Astrocyte (in vitro differentiated cells and primary cell): Measurements from ENCODE around the gene EVA1C. TPM values are rescaled to one million over a fixed set of nuclear protein-coding genes. Genes with fewer than 3 reads are reported as not detected.

Source experiments
- DNase-seq: peaks from one replicate; pipeline ENCODE4 v3.0.0-alpha.2; 2010; ENCODE audit warnings: low read depth
- FAIRE-seq: peaks from 2 replicates; lab custom pipeline; 2011; peaks lifted over from hg19 to GRCh38; lab: Jason Lieb, UNC
- H2AFZ ChIP-seq: 2 replicates; pipeline ENCODE4 v1.6.0; 2012; ENCODE audit warnings: low read depth, low read length, inconsistent platforms
- H3K27ac ChIP-seq: 2 replicates; pipeline ENCODE4 v1.5.1; 2011; ENCODE audit warnings: low read depth, low read length, inconsistent platforms
- H3K27me3 ChIP-seq: 2 replicates; pipeline ENCODE4 v1.6.0; 2011; ENCODE audit warnings: low read length, inconsistent platforms; ENCODE audit not compliant: insufficient read depth
- H3K36me3 ChIP-seq: 2 replicates; pipeline ENCODE4 v1.5.1; 2011; ENCODE audit warnings: low read length, inconsistent platforms; ENCODE audit not compliant: insufficient read depth
- H3K4me1 ChIP-seq: 2 replicates; pipeline ENCODE4 v1.5.1; 2011; ENCODE audit warnings: low read length, inconsistent platforms; ENCODE audit not compliant: insufficient read depth
- H3K4me2 ChIP-seq: 2 replicates; pipeline ENCODE4 v1.6.0; 2012; ENCODE audit warnings: low read length, inconsistent platforms
- H3K4me3 ChIP-seq: 2 replicates; pipeline ENCODE4 v1.5.1; 2011; ENCODE audit warnings: low read depth, mild to moderate bottlenecking, low read length, inconsistent platforms; ENCODE audit not compliant: insufficient read depth
- H3K79me2 ChIP-seq: 2 replicates; pipeline ENCODE4 v1.6.0; 2012; ENCODE audit warnings: mild to moderate bottlenecking, low read length, inconsistent platforms; ENCODE audit not compliant: insufficient read depth
- H3K9ac ChIP-seq: 2 replicates; pipeline ENCODE4 v1.6.0; 2012; ENCODE audit warnings: mild to moderate bottlenecking, low read length, inconsistent platforms
- H3K9me3 ChIP-seq: 2 replicates; pipeline ENCODE4 v1.5.1; 2012; ENCODE audit warnings: low read depth, mild to moderate bottlenecking, low read length, inconsistent platforms; ENCODE audit not compliant: insufficient read depth
- H4K20me1 ChIP-seq: 2 replicates; pipeline ENCODE4 v1.6.0; 2012; ENCODE audit warnings: low read length, inconsistent platforms; ENCODE audit not compliant: insufficient read depth
- H3K27ac Mint-ChIP-seq: one replicate; pipeline ENCODE4 v1.8.0; 2021; ENCODE audit warnings: mild to moderate bottlenecking, mixed read lengths; ENCODE audit not compliant: unreplicated experiment
- H3K27me3 Mint-ChIP-seq: one replicate; pipeline ENCODE4 v1.8.0; 2021; ENCODE audit warnings: low read depth, mixed read lengths; ENCODE audit not compliant: unreplicated experiment
- H3K36me3 Mint-ChIP-seq: one replicate; pipeline ENCODE4 v1.8.0; 2021; ENCODE audit warnings: low read depth, mixed read lengths; ENCODE audit not compliant: unreplicated experiment
- H3K4me1 Mint-ChIP-seq: one replicate; pipeline ENCODE4 v1.8.0; 2021; ENCODE audit warnings: low read depth, mixed read lengths; ENCODE audit not compliant: unreplicated experiment
- H3K4me3 Mint-ChIP-seq: one replicate; pipeline ENCODE4 v1.8.0; 2021; ENCODE audit warnings: mild to moderate bottlenecking, moderate library complexity, mixed read lengths; ENCODE audit not compliant: unreplicated experiment
- H3K9me3 Mint-ChIP-seq: one replicate; pipeline ENCODE4 v1.8.0; 2021; ENCODE audit warnings: mild to moderate bottlenecking, mixed read lengths; ENCODE audit not compliant: unreplicated experiment
- EZH2 ChIP-seq: IDR thresholded peaks from 2 replicates; pipeline ENCODE4 v1.6.1; 2012; ENCODE audit warnings: mild to moderate bottlenecking, low read length, inconsistent platforms; ENCODE audit not compliant: insufficient read depth
- total RNA-seq: library from RNA; stranded (reverse); gene quantifications from 2 replicates; pipeline ENCODE4 v1.2.1, GENCODE V29; 2021
- TF ChIP-seq, protein P1 (sequence below): IDR thresholded peaks from 2 replicates; pipeline ENCODE4 v1.5.1; 2011; ENCODE audit warnings: low read depth, mild to moderate bottlenecking, inconsistent platforms, low read length, moderate library complexity; ENCODE audit not compliant: insufficient read depth

The EVA1C gene
- total RNA-seq, 1 donor from 2014 or later: not detected

- Mint-ChIP-seq H3K4me1 (peaks cover 2% of the 10 kb centered on the region), H3K27ac (no peak overlapping the region), H3K4me3 (no peak overlapping the region), H3K27me3 (peaks cover 3% of the 10 kb centered on the region), H3K9me3 (no peaks in the 10 kb centered on the region), H3K36me3 (no peaks in the 10 kb centered on the region)
- no peaks in the 10 kb centered on the region for H3K27me3 ChIP-seq
- no peaks in the 10 kb centered on the region for H4K20me1 ChIP-seq
- no peaks in the 10 kb centered on the region for H3K9me3 ChIP-seq
- FAIRE-seq: no peak
- no peak overlapping the region for H3K4me2 ChIP-seq
- H3K4me1 ChIP-seq: no peaks in the 10 kb centered on the region
- no peak for TF ChIP-seq EZH2
- TF ChIP-seq, protein P1, sequence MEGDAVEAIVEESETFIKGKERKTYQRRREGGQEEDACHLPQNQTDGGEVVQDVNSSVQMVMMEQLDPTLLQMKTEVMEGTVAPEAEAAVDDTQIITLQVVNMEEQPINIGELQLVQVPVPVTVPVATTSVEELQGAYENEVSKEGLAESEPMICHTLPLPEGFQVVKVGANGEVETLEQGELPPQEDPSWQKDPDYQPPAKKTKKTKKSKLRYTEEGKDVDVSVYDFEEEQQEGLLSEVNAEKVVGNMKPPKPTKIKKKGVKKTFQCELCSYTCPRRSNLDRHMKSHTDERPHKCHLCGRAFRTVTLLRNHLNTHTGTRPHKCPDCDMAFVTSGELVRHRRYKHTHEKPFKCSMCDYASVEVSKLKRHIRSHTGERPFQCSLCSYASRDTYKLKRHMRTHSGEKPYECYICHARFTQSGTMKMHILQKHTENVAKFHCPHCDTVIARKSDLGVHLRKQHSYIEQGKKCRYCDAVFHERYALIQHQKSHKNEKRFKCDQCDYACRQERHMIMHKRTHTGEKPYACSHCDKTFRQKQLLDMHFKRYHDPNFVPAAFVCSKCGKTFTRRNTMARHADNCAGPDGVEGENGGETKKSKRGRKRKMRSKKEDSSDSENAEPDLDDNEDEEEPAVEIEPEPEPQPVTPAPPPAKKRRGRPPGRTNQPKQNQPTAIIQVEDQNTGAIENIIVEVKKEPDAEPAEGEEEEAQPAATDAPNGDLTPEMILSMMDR: no peak
- H3K9ac ChIP-seq: no peak overlapping the region
- no peaks in the 10 kb centered on the region for H3K79me2 ChIP-seq
- no peaks in the 10 kb centered on the region for H3K36me3 ChIP-seq
- DNase-seq: no peak
- no peak overlapping the region for H2AFZ ChIP-seq
- H3K27ac ChIP-seq: no peak overlapping the region
- H3K4me3 ChIP-seq: no peak overlapping the region
These were observed 142.5 kb downstream of the EVA1C start for GRCh38 chr21:32554832-32555638.

GRCh38 chr21:32558106-32558505 lies 145.6 kb downstream of the EVA1C start:
- H3K27me3 ChIP-seq: no peaks in the 10 kb centered on the region
- no peak for DNase-seq
- Mint-ChIP-seq H3K27me3 (peaks cover 3% of the 10 kb centered on the region), H3K4me3 (no peak overlapping the region), H3K27ac (no peak overlapping the region), H3K4me1 (no peaks in the 10 kb centered on the region), H3K36me3 (no peaks in the 10 kb centered on the region), H3K9me3 (no peaks in the 10 kb centered on the region)
- H4K20me1 ChIP-seq: no peaks in the 10 kb centered on the region
- H3K4me3 ChIP-seq: no peak overlapping the region
- no peaks in the 10 kb centered on the region for H3K9me3 ChIP-seq
- H3K4me1 ChIP-seq: no peaks in the 10 kb centered on the region
- no peak overlapping the region for H3K4me2 ChIP-seq
- no peak overlapping the region for H2AFZ ChIP-seq
- H3K27ac ChIP-seq: no peak overlapping the region
- TF ChIP-seq EZH2: no peak
- TF ChIP-seq, protein P1: no peak
- no peak overlapping the region for H3K9ac ChIP-seq
- H3K36me3 ChIP-seq: no peaks in the 10 kb centered on the region
- H3K79me2 ChIP-seq: no peaks in the 10 kb centered on the region
- FAIRE-seq: no peak

DNA sequence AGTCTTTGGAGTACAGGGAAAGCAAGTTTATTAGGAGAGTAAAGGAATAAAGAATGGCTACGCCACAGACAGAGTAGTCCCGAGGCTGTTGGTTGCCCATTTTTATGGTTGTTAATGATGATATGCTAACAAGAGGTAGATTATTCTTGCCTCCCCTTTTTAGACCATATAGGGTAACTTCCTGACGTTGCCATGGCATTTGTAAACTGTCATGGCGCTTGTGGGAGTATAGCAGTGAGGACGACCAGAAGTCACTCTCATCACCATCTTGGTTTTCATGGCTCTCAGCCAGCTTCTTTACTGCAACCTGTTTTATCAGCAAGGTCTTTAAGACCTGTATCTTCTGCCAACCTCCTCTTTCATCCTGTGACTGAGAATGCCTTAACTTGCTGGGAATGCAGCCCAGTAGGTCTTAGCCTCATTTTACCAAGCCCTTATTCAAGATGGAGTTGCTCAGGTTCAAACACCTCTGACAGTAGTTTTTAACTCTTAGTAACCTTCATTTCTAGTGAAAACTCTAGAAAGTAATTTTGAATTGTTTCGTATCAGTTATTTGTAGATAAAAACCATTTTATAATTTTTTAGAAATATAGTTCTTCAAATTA lies 146.6 kb downstream of the EVA1C start:
- H3K4me1 ChIP-seq: no peaks in the 10 kb centered on the region
- H3K36me3 ChIP-seq: no peaks in the 10 kb centered on the region
- H3K79me2 ChIP-seq: no peaks in the 10 kb centered on the region
- no peaks in the 10 kb centered on the region for H3K9me3 ChIP-seq
- H3K27me3 ChIP-seq: no peaks in the 10 kb centered on the region
- no peaks in the 10 kb centered on the region for H3K36me3 Mint-ChIP-seq
- H3K9me3 Mint-ChIP-seq: no peaks in the 10 kb centered on the region
- FAIRE-seq (no peak), DNase-seq (no peak)
- H3K27me3 Mint-ChIP-seq: peaks cover 3% of the 10 kb centered on the region
- TF ChIP-seq, protein P1: no peak
- TF ChIP-seq EZH2: no peak
- no peak overlapping the region for H2AFZ ChIP-seq
- H3K27ac Mint-ChIP-seq: no peak overlapping the region
- no peak overlapping the region for H3K4me2 ChIP-seq
- no peak overlapping the region for H3K9ac ChIP-seq
- H4K20me1 ChIP-seq: no peaks in the 10 kb centered on the region
- no peak overlapping the region for H3K27ac ChIP-seq
- no peak overlapping the region for H3K4me3 ChIP-seq
- no peaks in the 10 kb centered on the region for H3K4me1 Mint-ChIP-seq
- H3K4me3 Mint-ChIP-seq: no peak overlapping the region
